ENCODE measurements around the gene CCL1.
"Not testable (repeated sequence)": the region's sequence is repeated elsewhere in the genome, so short reads cannot be mapped to it uniquely, and the experiment has no call there.

The CCL1 gene

GRCh38 chr17:34354637-34355036 is 8.4 kb downstream of the CCL1 start:
- FAIRE-seq (no peak), DNase-seq (ENCODE audit: insufficient read length) (no peak)
- TF ChIP-seq POLR2AphosphoS5 (IDR thresholded peaks at IDR 0.05; ENCODE audit: low read depth, low read length) (no peak), TAF1 (IDR thresholded peaks at IDR 0.05; ENCODE audit: borderline replicate concordance, low read depth, low read length) (no peak), POLR2A (IDR thresholded peaks at IDR 0.05; ENCODE audit: low read depth, low read length) (no peak)

GRCh38 chr17:34352191-34352590 is 10.8 kb downstream of the CCL1 start:
- FAIRE-seq, result no peak
- no peak for TF ChIP-seq POLR2A (IDR thresholded peaks at IDR 0.05; ENCODE audit: low read depth, low read length)
- no peak for TF ChIP-seq TAF1 (IDR thresholded peaks at IDR 0.05; ENCODE audit: borderline replicate concordance, low read depth, low read length)
- no peak for TF ChIP-seq POLR2AphosphoS5 (IDR thresholded peaks at IDR 0.05; ENCODE audit: low read depth, low read length)
- no peak for DNase-seq (ENCODE audit: insufficient read length)

- DNase-seq (ENCODE audit: insufficient read length), result no peak
- no peak for TF ChIP-seq POLR2AphosphoS5 (IDR thresholded peaks at IDR 0.05; ENCODE audit: low read depth, low read length)
- TF ChIP-seq POLR2A (IDR thresholded peaks at IDR 0.05; ENCODE audit: low read depth, low read length), result no peak
- no peak for TF ChIP-seq TAF1 (IDR thresholded peaks at IDR 0.05; ENCODE audit: borderline replicate concordance, low read depth, low read length)
- FAIRE-seq, result no peak
Measured at GRCh38 chr17:34351096-34351495, 11.9 kb downstream of the CCL1 start.

GRCh38 chr17:34349751-34350150 is 13.3 kb downstream of the CCL1 start:
- no peak for DNase-seq (ENCODE audit: insufficient read length)
- no peak for TF ChIP-seq POLR2AphosphoS5 (IDR thresholded peaks at IDR 0.05; ENCODE audit: low read depth, low read length)
- no peak for TF ChIP-seq TAF1 (IDR thresholded peaks at IDR 0.05; ENCODE audit: borderline replicate concordance, low read depth, low read length)
- no peak for TF ChIP-seq POLR2A (IDR thresholded peaks at IDR 0.05; ENCODE audit: low read depth, low read length)
- FAIRE-seq, result no peak

- DNase-seq (ENCODE audit: insufficient read length), result no peak
- no peak for TF ChIP-seq TAF1 (IDR thresholded peaks at IDR 0.05; ENCODE audit: borderline replicate concordance, low read depth, low read length)
- TF ChIP-seq POLR2A (IDR thresholded peaks at IDR 0.05; ENCODE audit: low read depth, low read length), result no peak
- no peak for TF ChIP-seq POLR2AphosphoS5 (IDR thresholded peaks at IDR 0.05; ENCODE audit: low read depth, low read length)
Measured at GRCh38 chr17:34347063-34347462, 16.0 kb downstream of the CCL1 start.

GRCh38 chr17:34341916-34342315 is 21.1 kb downstream of the CCL1 start:
- FAIRE-seq, result no peak
- TF ChIP-seq POLR2AphosphoS5 (IDR thresholded peaks at IDR 0.05; ENCODE audit: low read depth, low read length), result no peak
- TF ChIP-seq POLR2A (IDR thresholded peaks at IDR 0.05; ENCODE audit: low read depth, low read length), result no peak
- TF ChIP-seq TAF1 (IDR thresholded peaks at IDR 0.05; ENCODE audit: borderline replicate concordance, low read depth, low read length), result no peak
- no peak for DNase-seq (ENCODE audit: insufficient read length)

More at GRCh38 chr17:34347063-34347462, 16.0 kb downstream of the CCL1 start:
- no peak for FAIRE-seq

- no peak for TF ChIP-seq POLR2A (IDR thresholded peaks at IDR 0.05; ENCODE audit: low read depth, low read length)
- no peak for TF ChIP-seq TAF1 (IDR thresholded peaks at IDR 0.05; ENCODE audit: borderline replicate concordance, low read depth, low read length)
- TF ChIP-seq POLR2AphosphoS5 (IDR thresholded peaks at IDR 0.05; ENCODE audit: low read depth, low read length), result no peak
- no peak for DNase-seq (ENCODE audit: insufficient read length)
- FAIRE-seq, result no peak
Measured at GRCh38 chr17:34339138-34339770, 23.8 kb downstream of the CCL1 start.

GRCh38 chr17:34337701-34338100 is 25.3 kb downstream of the CCL1 start:
- TF ChIP-seq POLR2A (IDR thresholded peaks at IDR 0.05; ENCODE audit: low read depth, low read length) (no peak), POLR2AphosphoS5 (IDR thresholded peaks at IDR 0.05; ENCODE audit: low read depth, low read length) (no peak), TAF1 (IDR thresholded peaks at IDR 0.05; ENCODE audit: borderline replicate concordance, low read depth, low read length) (no peak)
- DNase-seq (ENCODE audit: insufficient read length) (no peak), FAIRE-seq (no peak)

GRCh38 chr17:34327580-34327979 is 35.5 kb downstream of the CCL1 start:
- DNase-seq (ENCODE audit: insufficient read length); FAIRE-seq: not testable (repeated sequence)

GRCh38 chr17:34321964-34322363 is 41.1 kb downstream of the CCL1 start:
- TF ChIP-seq POLR2A (IDR thresholded peaks at IDR 0.05; ENCODE audit: low read depth, low read length), result no peak
- TF ChIP-seq POLR2AphosphoS5 (IDR thresholded peaks at IDR 0.05; ENCODE audit: low read depth, low read length), result no peak
- TF ChIP-seq TAF1 (IDR thresholded peaks at IDR 0.05; ENCODE audit: borderline replicate concordance, low read depth, low read length), result no peak
- FAIRE-seq (no peak), DNase-seq (ENCODE audit: insufficient read length) (no peak)

- no peak for TF ChIP-seq TAF1 (IDR thresholded peaks at IDR 0.05; ENCODE audit: borderline replicate concordance, low read depth, low read length)
- TF ChIP-seq POLR2AphosphoS5 (IDR thresholded peaks at IDR 0.05; ENCODE audit: low read depth, low read length), result no peak
- no peak for TF ChIP-seq POLR2A (IDR thresholded peaks at IDR 0.05; ENCODE audit: low read depth, low read length)
- no peak for FAIRE-seq
Measured at GRCh38 chr17:34319039-34319483, 44.0 kb downstream of the CCL1 start, which contains the start of gene CCL8. Gene CCL8, plus strand, starts transcription at chr17:34319435. Its CDS starts 67 bp downstream, at chr17:34319502.

GRCh38 chr17:34318474-34318873 is 44.6 kb downstream of the CCL1 start:
- TF ChIP-seq TAF1 (IDR thresholded peaks at IDR 0.05; ENCODE audit: borderline replicate concordance, low read depth, low read length) (no peak), POLR2AphosphoS5 (IDR thresholded peaks at IDR 0.05; ENCODE audit: low read depth, low read length) (no peak), POLR2A (IDR thresholded peaks at IDR 0.05; ENCODE audit: low read depth, low read length) (no peak)
- FAIRE-seq (no peak), DNase-seq (ENCODE audit: insufficient read length) (no peak)

More at GRCh38 chr17:34319039-34319483, 44.0 kb downstream of the CCL1 start, which contains the start of gene CCL8:
- DNase-seq (ENCODE audit: insufficient read length), result no peak

All from GM12892 (cell line).